Erythroblast (primary cell): ENCODE measurements around the gene DHX32.
"Not testable (repeated sequence)": the region's sequence is repeated elsewhere in the genome, so short reads cannot be mapped to it uniquely, and the experiment has no call there.

Experiments used
- DNase-seq, 2 experiments: peaks; one replicate each; lab custom pipeline; 2025; lab: John Stamatoyannopoulos, UW
- GATA1 ChIP-seq: IDR thresholded peaks from 2 replicates; pipeline ENCODE4 v1.6.1; 2011; ENCODE audit warnings: low read depth, mild to moderate bottlenecking, control low read depth, low read length, moderate library complexity
- POLR2A ChIP-seq: IDR thresholded peaks from 2 replicates; pipeline ENCODE4 v1.6.1; 2011; ENCODE audit warnings: mild to moderate bottlenecking, low read length

The DHX32 gene

GRCh38 chr10:125881192-125881591 lies at the start of gene DHX32:
Gene DHX32 (minus strand): TSS chr10:125881292. CDS start chr10:125880824, 468 bp downstream.
- DNase-seq = no peak
- TF ChIP-seq GATA1 (no peak), POLR2A (no peak)

DNA sequence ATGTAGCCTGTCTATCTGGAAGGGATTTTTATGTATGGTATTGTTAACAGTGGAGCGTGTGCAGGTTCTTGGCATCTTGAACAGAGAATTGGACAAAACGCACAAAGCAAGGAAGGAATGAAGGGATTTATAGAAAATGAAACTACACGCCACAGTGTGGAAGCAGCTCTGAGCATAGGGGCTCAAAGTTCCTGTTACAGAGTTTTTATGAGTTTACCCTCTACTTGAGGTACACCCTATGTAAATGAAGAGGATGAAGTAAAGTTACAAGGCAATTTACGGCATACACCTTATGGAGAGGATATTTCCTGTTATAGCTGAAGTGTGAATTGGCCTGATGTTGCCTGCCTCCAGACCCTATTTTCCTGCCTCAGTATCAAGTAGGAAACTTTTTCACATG lies 48.5 kb upstream of the DHX32 start:
- TF ChIP-seq POLR2A (no peak), GATA1 (no peak)
- no peak for DNase-seq

DNA sequence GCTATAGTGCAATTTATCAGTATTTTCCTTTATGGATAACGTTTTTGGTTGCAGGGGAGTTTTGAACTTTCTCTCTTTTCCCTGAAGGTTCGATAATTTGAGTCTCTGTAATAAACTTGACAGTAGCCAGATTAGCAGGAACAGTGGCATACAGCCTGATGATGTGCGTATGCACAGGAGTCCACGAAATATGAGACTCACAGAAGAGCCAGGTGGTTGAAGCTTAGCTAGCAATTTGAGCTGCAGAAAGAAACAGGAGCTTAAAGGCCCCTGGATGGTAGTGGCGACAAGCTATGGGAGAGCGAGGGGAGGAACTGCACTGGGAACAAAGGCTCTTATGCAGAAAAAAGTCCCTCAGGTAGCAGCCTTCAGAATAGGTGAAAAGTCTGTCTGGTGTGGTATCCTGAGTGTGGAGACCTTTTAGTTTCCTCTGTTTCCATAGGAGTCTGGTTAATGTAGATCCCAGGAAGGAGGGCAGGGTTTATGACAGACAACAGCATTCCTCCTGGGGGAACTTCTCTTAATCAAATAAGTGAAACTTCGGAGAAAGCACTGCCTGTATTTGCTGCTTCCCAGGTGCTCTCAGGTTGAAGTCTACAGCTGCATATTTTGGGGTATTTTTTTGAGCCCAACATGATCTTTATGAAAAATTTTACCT lies 48.0 kb upstream of the DHX32 start:
- no peak for DNase-seq
- TF ChIP-seq POLR2A (no peak), GATA1 (no peak)

DNA sequence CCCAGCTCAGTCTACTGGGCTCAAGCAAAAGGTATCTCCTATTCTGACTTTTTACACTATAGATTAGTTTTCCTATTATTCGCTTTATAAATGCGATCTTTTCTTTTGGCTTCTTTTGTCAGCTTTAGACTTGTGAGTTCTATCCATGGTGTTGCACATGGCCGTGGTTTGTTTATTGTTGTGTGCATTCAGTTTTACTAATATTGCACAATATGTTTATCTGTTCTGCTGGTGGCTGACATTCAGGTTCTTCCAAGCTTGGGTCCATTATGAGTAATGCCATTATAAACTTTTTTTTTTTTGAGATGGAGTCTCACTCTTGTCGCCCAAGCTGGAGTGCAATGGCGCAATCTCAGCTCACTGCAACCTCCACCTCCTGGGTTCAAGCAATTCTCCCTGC lies 46.2 kb upstream of the DHX32 start:
- DNase-seq = not testable (repeated sequence)

GRCh38 chr10:125926247-125926646 lies 45.2 kb upstream of the DHX32 start:
- DNase-seq = no peak
- TF ChIP-seq GATA1 (no peak), POLR2A (no peak)

GRCh38 chr10:125925262-125925834 lies 44.3 kb upstream of the DHX32 start:
- no peak for TF ChIP-seq POLR2A
- no peak for TF ChIP-seq GATA1
- no peak for DNase-seq

GRCh38 chr10:125921643-125922306 lies 40.7 kb upstream of the DHX32 start:
- DNase-seq = not testable (repeated sequence)

- not testable (repeated sequence) for DNase-seq
These were observed 36.7 kb upstream of the DHX32 start for GRCh38 chr10:125917704-125918361.

DNA sequence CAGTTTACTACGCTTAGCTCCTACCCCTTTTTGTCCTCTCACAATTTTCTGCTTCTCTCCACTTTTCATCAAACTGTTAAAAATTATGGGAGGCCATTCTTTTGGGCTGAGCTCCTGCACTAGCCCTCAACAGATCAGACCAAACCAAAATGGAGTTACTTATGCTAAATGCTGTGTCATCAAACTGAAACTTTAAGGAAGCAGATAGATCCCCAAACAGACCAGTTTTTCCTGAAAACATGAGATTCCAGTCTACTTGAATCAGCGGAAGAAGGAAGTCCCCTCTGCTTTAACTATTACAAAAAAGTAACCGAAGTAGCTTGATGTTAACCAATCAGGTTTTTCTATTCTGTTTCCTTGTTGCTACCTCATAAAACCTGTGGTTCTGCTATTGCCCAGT lies 35.9 kb upstream of the DHX32 start:
- no peak for DNase-seq
- no peak for TF ChIP-seq POLR2A
- no peak for TF ChIP-seq GATA1

- DNase-seq = peak; percentile 90 to 95
These were observed 32.2 kb upstream of the DHX32 start for GRCh38 chr10:125913277-125913676.

DNA sequence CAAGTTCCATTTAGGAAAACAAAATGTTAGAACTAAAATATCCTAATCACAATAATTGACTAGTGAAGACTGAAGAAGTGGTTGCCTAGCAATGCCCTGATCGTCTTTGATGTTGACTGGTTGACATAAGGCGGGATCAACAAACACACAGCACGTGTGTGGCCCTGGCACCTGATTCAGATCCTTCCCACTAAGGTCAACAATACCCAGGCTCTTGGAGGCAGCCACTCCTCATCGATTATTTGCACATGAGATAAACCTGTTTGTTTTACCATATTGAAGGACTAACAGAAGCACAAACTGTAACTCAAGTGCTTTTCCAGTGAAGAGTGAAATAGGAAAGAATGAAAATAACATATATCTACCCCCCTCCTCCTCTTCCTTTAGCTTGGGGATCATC lies 30.9 kb upstream of the DHX32 start:
- TF ChIP-seq POLR2A (no peak), GATA1 (no peak)

GRCh38 chr10:125911145-125911544 lies 30.1 kb upstream of the DHX32 start:
- no peak for TF ChIP-seq POLR2A
- no peak for TF ChIP-seq GATA1
- no peak for DNase-seq

More for the DNA sequence above, 30.9 kb upstream of the DHX32 start:
- DNase-seq = no peak

DNA sequence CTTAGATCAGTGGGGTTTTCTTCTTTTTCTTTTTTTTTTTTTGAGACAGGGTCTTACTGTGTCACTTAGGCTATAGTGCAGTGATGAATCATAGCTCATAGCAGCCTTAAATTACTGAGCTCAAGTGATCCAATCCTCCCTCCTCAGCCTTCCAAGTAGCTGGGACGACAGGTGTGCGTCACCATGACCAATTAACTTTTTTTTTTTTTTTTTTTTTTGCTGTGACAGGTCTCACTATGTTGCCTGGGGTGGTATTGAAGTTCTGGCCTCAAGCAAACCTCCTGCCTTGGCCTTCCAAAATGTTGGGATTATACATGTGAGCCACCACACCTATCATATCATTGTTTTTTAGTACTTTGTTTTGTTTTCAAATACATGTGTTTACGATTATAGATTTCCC lies 28.4 kb upstream of the DHX32 start:
- not testable (repeated sequence) for DNase-seq

- DNase-seq = not testable (repeated sequence)
These were observed 27.7 kb upstream of the DHX32 start for GRCh38 chr10:125908813-125909212.

- DNase-seq = not testable (repeated sequence)
These were observed 26.5 kb upstream of the DHX32 start for GRCh38 chr10:125907598-125907997.

DNA sequence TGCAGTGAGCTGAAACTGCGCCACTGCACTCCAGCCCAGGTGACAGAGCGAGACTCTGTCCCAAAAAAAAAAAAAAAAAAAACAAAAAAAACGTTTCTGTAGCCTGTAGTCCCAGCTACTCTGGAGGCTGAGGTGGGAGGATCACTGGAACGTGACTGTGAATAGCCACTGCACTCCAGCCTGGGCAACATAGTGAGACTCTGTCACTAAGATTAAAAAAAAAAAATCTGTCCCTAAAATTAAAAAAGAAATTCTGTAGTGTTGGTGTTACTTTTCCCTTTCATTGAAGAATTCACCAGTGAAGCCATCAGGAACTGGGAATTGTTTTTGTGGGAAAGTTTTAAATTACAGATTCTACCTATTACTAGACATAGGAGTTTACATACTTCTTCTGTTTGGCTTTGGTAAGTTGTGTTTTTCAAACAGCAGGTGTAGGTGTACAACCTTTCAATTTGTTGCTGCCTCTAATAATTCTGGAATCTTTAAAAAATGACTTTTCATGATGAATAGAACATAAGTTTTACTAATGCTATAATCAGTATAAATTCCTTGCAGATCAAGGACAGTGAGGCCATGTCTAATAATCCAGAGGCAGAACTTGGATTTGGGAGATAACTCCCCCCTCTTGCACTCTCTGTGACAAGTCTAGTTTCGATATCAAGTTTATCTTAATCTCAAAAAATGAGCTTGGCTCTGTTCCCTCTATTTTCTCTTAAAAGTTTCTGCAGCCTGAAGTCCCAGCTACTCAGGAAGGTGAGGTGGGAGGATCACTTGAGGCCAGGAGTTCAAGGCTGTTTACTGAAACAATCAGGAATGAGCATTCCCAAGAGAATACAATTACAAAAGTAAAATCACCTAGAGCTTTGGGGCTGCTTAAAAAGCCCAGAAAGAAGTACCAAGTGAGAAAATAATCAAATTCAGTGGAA lies 24.2 kb upstream of the DHX32 start:
- DNase-seq = peak; percentile 47

DNA sequence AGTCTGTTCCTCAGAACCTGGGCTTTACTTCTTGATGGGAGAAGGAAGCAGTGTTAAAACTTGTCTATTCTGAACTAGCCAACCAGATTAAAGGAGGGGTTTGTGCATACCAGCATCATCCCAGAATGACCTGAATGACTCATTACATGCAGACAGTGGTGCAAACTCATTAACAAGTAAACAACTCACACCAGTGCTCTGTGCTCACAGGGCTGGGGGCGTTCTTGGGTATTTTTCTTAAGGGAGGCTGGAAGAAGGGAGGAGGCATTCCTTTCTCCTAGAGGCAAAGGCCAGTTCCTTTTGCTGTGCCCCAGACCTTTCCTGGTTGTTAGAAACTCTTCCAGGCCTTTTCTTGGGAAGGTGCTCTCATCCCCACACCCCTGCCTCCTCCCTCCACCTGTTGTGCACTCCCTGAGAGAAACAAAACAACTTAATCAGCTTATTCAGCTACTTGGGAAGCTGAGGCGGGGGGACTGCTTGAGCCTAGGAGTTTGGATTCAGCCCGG lies 22.1 kb upstream of the DHX32 start:
- peak; percentile 65 to 82 for DNase-seq

DNA sequence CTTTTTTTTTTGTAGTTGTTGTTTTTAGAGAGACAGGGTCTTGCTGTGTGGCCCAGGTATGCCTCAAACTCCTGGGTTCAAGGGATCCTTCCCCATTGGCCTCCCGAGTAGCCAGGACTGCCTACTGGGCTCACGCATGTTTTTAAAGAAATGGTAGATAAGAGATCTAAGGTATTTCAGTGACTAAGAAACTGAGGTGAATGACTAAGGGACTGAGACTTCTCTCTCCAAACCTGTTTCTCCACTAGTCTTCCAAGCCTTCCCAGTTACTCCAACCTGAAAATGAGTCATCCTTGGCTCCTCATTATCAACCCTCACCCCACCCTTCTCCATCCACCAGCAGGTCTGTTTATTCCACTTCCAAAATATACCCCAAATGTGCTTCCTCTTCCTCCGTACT lies 19.9 kb upstream of the DHX32 start:
- peak in 1 of 2 experiments; percentile 40 for DNase-seq

GRCh38 chr10:125897317-125897716 lies 16.2 kb upstream of the DHX32 start:
- not testable (repeated sequence) for DNase-seq
